ENCODE data around the gene GRK5. TPM values are rescaled to one million over a fixed set of nuclear protein-coding genes. Genes with fewer than 3 reads are reported as not detected.
A peak's percentile ranks its signal among the peaks of the same experiment; 100 is the strongest.

GRK5 gene
- total RNA-seq, 1 donor from 2014 or later: 77.6 TPM

DNA sequence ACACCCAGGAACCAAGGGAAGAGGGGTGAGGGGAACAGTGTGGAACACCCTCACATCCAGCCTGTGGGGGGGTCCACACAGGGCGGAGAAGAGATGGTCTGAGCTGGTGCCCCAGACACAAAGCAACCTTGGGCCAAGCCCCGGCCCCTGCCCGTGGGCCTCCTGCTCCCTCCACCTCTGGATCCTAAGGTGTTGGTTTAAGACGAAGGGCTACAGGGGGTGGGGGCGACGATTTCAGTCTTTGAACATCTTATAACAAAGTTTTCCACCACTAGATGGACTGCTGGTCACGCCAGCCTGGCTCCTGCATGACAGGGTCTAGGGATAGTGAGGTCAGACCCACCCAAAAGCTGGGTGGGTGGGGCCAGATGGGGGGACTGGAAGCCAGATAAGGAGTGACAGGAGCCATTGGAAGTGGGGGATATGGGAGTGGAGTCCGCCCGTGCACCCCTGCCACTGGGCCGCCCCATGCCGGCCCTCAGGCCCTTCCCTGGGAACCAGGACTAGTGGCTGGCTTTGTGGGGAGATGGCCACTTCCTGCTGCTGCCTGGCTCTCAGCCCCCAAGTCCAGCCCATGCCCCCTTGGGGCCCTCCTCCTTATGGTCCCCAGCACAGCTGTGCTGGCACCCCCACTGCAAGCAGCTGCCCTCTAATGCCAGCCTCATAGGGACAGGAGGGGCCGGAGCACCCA, 236.7 kb downstream of the GRK5 start:
- Mint-ChIP-seq H3K4me1 (ENCODE audit: low read depth, unreplicated experiment) (peaks cover 23% of the 10 kb centered on the region), H3K27ac (ENCODE audit: unreplicated experiment) (no peak overlapping the region), H3K9me3 (ENCODE audit: unreplicated experiment) (peaks cover 18% of the 10 kb centered on the region), H3K4me3 (ENCODE audit: unreplicated experiment) (no peak overlapping the region), H3K36me3 (ENCODE audit: unreplicated experiment) (peaks cover 11% of the 10 kb centered on the region), H3K27me3 (ENCODE audit: unreplicated experiment) (peaks cover 6% of the 10 kb centered on the region)
- TF ChIP-seq, protein P1, sequence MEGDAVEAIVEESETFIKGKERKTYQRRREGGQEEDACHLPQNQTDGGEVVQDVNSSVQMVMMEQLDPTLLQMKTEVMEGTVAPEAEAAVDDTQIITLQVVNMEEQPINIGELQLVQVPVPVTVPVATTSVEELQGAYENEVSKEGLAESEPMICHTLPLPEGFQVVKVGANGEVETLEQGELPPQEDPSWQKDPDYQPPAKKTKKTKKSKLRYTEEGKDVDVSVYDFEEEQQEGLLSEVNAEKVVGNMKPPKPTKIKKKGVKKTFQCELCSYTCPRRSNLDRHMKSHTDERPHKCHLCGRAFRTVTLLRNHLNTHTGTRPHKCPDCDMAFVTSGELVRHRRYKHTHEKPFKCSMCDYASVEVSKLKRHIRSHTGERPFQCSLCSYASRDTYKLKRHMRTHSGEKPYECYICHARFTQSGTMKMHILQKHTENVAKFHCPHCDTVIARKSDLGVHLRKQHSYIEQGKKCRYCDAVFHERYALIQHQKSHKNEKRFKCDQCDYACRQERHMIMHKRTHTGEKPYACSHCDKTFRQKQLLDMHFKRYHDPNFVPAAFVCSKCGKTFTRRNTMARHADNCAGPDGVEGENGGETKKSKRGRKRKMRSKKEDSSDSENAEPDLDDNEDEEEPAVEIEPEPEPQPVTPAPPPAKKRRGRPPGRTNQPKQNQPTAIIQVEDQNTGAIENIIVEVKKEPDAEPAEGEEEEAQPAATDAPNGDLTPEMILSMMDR (IDR thresholded peaks at IDR 0.05; ENCODE audit: partially characterized antibody, unreplicated experiment): no peak
- no peak for DNase-seq

DNA sequence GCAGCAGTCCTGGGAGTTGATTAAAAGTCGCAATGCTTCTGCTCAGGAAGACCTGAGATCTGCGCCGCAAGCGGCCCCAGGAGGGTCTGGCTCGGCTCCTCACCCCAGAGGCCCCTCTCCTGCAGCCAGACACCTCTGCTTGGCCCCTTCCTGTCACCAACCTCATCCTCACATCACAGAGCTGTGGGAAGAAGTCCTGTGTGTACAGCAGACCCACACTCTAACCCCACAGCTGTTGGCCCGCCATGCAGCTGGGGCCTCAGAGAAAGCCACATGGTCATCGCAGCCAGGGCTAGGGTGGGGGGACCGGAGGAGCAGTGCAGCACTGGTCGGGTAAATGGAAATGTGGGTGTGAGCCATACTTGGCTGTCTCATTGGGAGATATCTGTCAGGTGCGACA, 237.5 kb downstream of the GRK5 start:
- Mint-ChIP-seq H3K36me3 (ENCODE audit: unreplicated experiment) (peaks cover 11% of the 10 kb centered on the region), H3K27ac (ENCODE audit: unreplicated experiment) (peak overlapping the region; percentile 92), H3K4me1 (ENCODE audit: low read depth, unreplicated experiment) (peaks cover 26% of the 10 kb centered on the region), H3K4me3 (ENCODE audit: unreplicated experiment) (no peak overlapping the region), H3K27me3 (ENCODE audit: unreplicated experiment) (peaks cover 8% of the 10 kb centered on the region), H3K9me3 (ENCODE audit: unreplicated experiment) (peaks cover 21% of the 10 kb centered on the region)
- TF ChIP-seq, protein P1 (IDR thresholded peaks at IDR 0.05; ENCODE audit: partially characterized antibody, unreplicated experiment): no peak
- no peak for DNase-seq

DNA sequence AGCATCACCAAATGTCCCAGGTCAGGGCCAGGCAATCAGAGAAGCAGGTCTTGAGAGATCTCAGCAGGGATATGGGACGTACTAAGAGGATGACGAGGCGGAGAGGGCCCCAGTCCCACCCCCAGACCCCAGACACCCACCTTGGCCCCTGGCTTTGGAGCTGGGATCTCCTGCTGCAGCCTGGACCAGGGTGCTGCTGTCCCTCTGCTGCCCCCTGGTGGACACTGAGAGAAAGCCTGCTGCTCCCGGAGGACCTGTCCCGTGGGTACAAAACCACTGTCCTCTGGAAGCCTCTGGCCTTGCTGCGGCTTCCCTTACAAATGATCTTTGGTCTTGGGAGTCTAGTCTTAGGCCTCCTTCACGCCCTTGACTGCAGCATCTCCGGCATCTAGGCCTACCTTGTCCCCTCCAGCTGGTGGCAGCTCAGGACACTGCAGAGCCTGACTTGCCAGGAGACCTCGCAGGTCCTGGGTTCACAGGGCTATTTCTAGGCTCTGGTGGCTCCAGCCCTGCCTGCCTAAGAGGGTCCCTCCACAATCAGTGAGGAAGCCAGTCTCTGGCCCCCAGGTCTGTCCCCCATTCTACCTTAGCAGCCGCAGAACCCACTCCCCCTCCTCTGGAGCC, 238.1 kb downstream of the GRK5 start:
- H3K4me1 Mint-ChIP-seq (ENCODE audit: low read depth, unreplicated experiment): peaks cover 30% of the 10 kb centered on the region
- H3K27me3 Mint-ChIP-seq (ENCODE audit: unreplicated experiment): peaks cover 8% of the 10 kb centered on the region
- peak; percentile 90 for DNase-seq
- peaks cover 11% of the 10 kb centered on the region for H3K36me3 Mint-ChIP-seq (ENCODE audit: unreplicated experiment)
- H3K27ac Mint-ChIP-seq (ENCODE audit: unreplicated experiment): peak overlapping the region; percentile 92
- TF ChIP-seq, protein P1 (IDR thresholded peaks at IDR 0.05; ENCODE audit: partially characterized antibody, unreplicated experiment): peak; percentile 99
- peaks cover 25% of the 10 kb centered on the region for H3K9me3 Mint-ChIP-seq (ENCODE audit: unreplicated experiment)
- H3K4me3 Mint-ChIP-seq (ENCODE audit: unreplicated experiment): no peak overlapping the region

DNA sequence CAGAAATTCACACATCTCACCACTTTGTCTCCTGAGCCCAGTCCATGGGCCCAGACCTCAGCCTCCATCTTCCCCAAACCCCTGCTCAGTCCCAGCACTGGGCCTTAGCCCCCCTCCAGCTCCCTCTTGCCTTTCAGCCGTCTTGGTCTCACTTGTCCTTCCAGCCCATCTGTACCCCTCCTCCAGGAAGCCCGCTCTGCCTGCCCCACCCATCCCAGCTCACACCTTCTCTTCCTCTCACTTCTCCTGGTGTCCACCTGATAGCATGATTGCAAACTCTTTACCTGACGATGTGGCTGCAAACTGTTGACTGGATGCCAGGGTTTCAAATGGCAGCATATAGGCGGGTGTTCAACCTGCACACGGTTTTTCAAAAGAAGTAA, 238.6 kb downstream of the GRK5 start:
- DNase-seq: no peak
- peaks cover 11% of the 10 kb centered on the region for H3K36me3 Mint-ChIP-seq (ENCODE audit: unreplicated experiment)
- peaks cover 30% of the 10 kb centered on the region for H3K4me1 Mint-ChIP-seq (ENCODE audit: low read depth, unreplicated experiment)
- H3K9me3 Mint-ChIP-seq (ENCODE audit: unreplicated experiment): peaks cover 25% of the 10 kb centered on the region
- H3K27ac Mint-ChIP-seq (ENCODE audit: unreplicated experiment): peak overlapping the region; percentile 31
- TF ChIP-seq, protein P1 (IDR thresholded peaks at IDR 0.05; ENCODE audit: partially characterized antibody, unreplicated experiment): no peak
- no peak overlapping the region for H3K4me3 Mint-ChIP-seq (ENCODE audit: unreplicated experiment)
- H3K27me3 Mint-ChIP-seq (ENCODE audit: unreplicated experiment): peaks cover 8% of the 10 kb centered on the region

All from glutamatergic neuron (in vitro differentiated cells).